ENCODE data around the gene CSNK1G2.

Gene CSNK1G2

DNA sequence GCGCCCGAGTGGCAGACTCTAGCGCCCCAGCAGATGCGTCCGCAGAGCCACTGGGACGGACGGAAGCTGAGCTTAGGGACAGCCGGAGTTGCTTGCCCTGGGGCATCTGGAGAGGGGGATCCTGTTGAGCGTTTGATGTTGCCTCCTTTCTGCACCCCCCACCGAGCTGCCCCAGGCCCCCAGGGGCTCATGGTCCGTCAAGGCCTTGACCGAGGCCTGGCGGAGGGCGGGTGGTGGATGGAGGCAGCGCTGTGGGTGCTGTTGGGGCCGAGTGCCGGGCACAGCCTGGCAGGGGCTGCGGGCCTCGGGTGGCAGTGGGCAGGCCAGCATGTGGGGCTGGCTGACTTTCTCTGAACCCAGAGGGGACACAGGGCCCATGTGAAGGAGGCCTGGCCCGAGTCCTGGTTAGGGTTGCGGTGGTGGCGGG, 2.7 kb downstream of the CSNK1G2 start:
- no peak for DNase-seq (ENCODE audit: low read depth in 3 of 3, low spot score in 1 of 3)

DNA sequence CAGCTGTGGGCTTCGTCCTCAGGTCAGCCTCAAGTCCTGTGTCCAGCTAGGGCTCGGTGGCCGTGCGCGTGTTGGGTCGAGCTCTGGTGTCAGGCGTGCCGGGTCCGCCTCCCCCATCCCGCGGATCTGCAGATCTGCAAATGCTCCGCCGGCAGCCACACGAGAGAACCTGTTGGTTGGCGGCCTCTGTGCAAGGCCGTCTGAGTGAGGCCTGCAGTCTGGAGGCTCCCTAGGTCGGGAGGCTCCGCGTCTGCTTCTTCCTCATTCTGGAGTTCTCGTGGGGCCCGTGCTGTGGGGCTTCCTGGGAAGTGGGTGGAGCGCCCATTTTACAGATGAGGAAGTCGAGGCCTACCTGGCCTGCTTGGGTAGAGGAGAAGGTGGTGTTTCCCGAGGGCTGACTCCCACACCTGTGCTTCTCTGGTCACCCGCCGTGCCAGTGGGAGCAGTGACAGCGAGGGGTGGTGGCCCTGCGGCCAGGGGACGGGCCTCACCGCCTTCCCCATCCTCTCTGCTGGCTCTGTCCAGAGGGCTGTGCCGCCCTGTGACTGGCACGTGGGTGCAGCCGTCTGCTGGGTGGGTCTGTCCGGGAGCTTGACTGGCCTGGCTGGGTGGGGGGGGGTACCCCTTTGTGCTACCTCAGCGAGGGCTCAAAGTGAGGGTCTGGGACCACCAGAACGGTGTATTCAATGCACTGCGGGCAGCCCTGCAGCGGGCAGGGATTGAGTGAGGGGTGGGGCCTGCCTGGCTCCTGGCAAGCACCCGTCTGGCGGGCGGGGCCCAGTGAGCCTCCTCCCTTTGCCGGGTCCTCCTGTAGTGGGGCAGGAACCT, 3.3 kb downstream of the CSNK1G2 start:
- DNase-seq (ENCODE audit: low read depth in 3 of 3, low spot score in 1 of 3) = no peak

DNA sequence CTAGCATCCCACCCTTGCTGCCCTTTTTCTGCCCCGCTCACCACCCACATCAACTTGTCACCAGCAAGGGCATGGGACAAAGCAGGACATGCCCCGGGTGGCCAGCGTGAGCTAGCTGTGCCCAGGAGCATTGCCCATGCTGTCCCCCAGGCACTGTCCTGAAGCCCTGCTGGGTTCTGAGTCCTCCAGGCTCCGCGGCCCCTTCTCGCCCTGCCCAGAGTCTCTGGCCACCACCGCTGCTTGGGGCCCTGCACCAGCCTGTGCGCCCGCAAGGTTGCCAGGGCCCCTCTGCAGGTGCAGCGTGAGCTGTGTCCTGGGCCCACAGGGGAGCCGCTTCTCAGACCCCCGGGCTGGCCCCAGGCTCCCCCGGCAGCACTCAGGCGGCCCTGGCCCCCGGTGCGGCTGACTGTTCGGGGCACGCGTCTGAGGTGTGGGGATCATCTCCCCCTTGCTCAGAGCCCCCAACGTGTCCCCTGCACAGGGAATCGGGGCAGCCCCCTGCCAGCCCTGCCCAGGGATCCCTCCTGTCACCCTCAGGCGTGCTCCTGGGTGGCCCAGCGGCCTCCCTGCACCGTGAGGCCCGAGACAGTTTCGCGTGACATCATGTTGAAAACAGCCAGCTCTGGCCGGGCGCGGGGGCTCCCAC, 4.1 kb downstream of the CSNK1G2 start:
- DNase-seq (ENCODE audit: low read depth in 3 of 3, low spot score in 1 of 3) = no peak

DNA sequence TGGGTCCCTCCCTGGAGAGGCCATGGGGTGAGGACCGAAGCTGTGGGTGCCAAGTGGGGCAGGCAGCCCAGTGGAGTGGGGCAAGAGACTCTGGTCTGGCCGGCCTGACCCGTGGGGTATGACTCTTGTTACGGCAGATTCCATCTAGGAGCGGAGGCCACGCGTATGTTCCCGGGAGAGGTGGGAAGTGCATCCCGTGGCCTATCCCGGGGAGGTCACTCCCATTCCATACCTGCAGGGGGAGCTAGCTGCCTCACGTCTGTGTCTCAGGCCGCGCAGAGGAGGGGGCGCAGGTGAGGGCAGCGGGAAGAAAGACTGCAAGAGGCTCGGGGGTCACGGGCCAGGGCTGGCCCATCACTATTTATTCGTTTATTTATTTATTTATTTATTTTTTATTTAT, 4.9 kb downstream of the CSNK1G2 start:
- DNase-seq (ENCODE audit: low read depth in 3 of 3, low spot score in 1 of 3) = no peak

DNA sequence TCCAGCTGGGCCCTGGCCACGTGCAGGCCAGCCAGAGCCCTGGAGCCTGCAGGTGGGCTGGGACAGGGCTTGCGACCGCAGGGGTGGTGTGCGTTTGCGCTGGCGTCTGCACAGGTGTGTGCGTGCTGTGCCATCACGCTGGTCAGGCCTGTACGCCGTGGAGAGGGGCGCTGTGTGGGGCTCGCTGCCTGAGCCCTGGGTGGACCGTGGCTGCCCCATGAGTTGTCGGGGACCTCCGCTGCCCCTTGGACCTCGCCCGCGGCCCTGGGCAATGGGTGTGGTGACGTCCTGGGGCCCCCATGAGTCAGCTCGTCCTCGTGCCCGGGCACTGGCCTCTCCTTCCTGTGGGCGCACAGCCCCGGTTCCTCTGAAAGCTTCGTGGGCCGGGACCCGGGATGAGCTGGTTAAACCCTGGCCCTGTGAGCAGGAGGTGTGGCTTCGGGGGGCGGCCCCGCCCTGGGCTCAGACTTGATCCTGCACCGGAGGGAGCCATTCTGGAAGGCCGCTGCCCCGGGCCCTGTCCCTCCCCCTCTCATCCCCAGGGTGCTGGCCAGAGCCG, 6.8 kb downstream of the CSNK1G2 start:
- DNase-seq (ENCODE audit: low read depth in 3 of 3, low spot score in 1 of 3) = no peak

DNA sequence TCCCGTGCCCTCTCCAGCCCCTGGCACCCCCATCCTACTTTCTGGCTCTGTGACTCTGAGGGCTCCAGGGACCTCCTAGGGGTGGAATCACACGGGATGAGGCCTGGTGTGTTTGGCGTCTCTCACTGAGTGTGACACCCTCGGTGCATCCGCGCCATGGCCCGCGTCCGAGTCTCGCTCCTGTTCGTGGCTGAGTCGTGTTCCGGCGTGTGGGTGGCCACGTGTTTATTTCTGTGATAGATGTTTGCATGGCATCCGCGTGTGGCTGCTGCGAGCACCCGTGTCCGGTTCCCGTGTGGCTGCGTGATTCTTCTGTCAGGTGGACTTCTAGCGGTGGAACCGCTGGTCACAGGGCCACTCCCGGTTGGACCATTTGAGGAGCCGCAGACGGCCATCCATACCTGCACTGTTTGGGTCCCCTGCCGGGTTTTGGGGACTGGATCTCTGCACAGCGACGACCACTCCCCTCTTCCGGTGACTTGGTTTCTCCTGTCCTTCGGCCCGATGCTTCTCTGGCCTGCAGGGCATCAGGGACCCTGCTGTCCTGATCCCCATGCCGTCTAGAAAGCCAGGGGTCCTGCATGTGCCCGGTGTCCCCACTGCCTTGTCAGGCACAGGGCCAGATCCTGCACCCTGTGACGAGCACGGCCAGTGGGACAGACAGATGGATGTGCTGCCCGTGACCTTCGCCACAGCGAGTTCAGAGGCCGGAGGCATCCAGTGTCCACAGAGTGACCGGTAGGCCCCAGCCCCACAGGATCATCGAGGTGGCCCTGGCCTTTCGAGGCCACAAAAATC, 8.5 kb downstream of the CSNK1G2 start:
- no peak for DNase-seq (ENCODE audit: low read depth in 3 of 3, low spot score in 1 of 3)

DNA sequence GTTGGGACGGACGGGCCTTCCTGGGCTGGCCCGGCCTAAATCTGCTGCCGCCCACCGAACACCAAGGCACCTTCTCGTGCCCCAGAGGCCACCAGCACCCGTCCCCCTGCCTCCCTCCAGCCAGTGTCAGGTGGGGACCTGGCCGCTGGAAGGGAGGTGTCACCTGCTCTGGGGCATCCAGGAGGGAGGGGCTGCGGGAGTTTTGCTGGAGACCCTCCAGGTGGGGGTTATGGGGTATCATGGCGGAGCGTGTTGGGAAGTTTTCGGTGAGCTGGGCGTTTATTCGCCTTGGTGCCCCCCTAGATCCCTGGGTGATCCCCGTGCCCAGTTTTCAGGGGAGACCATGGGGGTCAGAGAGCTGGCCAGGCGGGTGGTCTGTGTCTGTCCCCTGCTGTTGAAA, 9.7 kb downstream of the CSNK1G2 start:
- DNase-seq (ENCODE audit: low read depth in 3 of 3, low spot score in 1 of 3) = no peak

DNA sequence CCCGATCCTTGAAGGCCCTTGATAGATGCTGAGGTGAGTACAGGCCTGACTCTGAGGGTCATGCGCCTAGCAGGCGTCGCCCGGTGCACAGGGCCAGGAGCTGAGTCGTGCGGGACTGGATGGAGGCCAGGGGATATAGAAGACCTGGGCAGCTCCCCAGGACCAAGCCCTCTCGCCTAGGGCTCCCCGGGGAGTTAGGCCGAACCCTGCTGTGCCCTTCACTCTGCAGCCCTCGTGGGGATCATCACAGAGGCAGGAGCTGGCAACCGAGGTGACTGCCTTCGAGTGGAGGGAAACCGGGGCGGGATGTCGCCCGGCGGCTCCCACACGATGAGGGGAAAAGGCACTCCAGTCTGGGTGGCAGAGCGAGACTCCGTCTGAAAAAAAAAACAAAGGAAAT, 11.7 kb downstream of the CSNK1G2 start:
- DNase-seq (ENCODE audit: low read depth in 3 of 3, low spot score in 1 of 3) = no peak

DNA sequence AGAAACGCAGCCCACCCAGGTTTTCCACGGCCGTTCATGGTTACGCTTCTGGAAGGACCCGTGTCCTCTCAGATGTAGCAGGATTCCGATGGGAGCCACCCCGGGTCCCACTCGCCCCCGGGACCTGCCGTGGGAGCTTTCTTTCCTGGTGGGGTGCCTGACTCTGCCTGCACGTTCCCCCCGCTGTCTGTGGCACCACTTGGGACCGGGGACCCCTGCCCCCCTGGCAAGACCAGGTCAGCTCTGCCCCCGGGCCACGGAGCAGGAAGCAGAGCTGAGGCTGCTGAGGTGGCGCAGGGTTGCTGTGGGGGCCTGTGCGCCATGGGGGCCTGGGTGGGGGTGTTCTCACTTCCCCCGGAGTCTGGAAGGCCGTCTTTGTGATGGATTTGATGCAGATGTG, 12.1 kb downstream of the CSNK1G2 start:
- DNase-seq (ENCODE audit: low read depth in 3 of 3, low spot score in 1 of 3) = no peak

DNA sequence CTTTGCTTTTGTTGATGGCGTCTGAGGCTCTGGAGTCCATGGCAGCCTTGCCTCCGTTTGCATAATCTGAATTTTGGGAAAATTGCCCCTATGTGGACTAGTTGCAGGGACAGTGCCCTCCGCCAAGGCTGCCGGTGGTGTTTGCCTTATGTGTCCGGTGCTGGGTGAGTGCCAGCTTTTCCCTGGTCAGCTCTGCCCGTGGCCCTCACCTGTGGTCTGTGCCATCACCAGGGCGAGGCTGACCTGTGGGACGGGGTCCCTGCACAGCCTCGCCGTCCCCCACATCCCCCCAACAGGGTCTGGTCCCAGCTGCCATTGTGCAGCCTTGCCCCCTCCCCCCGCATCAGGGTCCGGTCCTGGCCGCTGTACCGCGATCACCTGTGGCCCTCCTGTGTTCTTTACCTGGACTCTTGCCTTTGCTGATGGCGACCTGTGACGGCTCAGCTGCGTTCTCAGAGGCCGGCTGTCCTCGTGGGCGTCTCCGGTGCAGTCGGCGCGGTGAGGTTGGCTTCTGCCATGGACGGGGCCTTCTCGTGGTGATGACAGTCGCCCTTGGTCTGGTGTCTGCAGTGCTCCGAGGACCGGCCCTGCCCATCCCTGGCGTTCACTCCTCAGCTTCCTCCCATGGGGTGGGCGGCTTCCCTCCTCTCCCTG, 12.6 kb downstream of the CSNK1G2 start:
- no peak for DNase-seq (ENCODE audit: low read depth in 3 of 3, low spot score in 1 of 3)

DNA sequence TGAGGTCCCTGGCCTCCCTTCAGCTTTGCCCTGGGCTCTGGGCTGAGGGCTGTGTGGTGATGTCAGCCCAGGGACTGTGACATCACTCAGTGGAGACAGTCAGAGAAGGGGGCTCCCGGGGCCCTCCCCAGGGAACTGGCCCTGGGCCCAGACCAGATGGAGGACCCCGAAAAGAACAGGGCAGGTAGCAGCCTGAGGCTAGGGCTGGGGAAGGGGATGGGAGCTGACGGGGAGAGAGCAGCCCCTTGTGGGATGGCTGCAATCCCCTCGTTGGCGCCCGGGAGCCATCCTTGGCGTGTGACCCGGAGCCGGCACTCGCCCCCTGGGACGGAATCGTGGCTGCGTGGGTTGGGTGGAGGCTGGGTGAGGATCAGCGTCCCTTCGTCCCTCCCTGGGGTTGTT, 13.6 kb downstream of the CSNK1G2 start:
- DNase-seq (ENCODE audit: low read depth in 3 of 3, low spot score in 1 of 3) = no peak

DNA sequence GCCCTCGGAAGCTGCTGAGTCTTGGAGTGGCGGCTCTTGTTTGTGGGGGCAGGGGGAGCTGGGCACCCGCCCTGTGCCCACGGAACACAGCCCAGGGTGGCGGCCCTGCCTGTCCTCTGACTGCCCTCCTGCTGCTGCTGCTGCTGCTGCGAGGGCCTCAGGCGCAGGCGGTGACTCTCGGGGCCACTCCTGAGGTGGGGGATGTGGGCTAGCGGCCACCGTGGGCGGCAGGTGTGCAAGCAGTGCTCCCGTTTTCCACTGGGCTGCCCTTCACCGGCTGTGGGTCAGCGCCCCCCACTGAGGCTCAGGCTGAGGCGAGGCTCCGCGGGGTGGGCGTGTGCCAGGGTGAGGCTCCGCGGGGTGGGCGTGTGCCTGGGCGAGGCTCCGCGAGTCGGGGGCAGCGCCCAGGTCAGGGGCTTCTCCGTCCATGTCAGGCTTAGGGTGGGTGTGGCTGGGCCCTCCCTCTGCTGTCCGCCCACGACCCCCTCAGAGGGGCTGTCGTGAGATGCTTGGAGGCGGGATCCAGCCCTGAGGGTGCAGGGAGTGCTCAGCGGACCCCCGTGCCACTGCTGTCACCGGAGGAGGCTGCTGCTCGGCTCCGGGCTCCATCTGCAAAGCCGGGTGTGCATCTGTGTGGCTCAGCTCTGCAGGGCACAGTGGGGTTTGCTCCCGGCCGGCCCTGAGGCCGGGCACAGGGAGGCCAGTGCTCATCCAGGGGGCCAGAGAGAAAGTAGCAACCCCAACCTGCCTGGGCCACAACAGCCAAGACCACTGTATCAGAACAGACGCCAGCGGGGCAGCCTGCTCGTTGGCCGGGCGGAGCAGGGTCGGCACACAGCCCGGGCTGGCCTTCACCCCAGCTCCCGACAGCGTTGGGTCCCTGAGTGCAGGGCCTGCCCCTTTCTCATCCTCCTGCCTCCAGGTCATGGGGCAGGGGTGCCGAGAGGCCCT, 14.5 kb downstream of the CSNK1G2 start:
- no peak for DNase-seq (ENCODE audit: low read depth in 3 of 3, low spot score in 1 of 3)

DNA sequence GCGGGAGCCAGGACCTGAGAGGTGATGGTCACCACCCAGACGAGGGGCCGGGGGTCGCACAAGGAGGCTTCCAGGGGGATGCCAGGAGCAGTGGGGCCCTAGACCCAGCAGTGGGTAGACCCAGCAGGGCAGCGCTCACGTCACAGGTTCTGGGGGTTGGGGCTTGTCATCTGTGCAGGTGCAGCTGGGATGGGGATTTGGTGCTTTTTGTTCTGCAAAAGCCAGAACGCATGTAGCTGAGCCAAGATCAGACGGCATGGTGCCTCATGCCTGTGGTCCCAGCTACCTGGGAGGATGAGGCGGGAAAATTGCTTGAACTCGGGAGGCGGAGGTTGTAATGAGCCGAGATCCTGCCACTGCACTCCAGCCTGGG, 15.1 kb downstream of the CSNK1G2 start:
- DNase-seq (ENCODE audit: low read depth in 3 of 3, low spot score in 1 of 3) = no peak

DNA sequence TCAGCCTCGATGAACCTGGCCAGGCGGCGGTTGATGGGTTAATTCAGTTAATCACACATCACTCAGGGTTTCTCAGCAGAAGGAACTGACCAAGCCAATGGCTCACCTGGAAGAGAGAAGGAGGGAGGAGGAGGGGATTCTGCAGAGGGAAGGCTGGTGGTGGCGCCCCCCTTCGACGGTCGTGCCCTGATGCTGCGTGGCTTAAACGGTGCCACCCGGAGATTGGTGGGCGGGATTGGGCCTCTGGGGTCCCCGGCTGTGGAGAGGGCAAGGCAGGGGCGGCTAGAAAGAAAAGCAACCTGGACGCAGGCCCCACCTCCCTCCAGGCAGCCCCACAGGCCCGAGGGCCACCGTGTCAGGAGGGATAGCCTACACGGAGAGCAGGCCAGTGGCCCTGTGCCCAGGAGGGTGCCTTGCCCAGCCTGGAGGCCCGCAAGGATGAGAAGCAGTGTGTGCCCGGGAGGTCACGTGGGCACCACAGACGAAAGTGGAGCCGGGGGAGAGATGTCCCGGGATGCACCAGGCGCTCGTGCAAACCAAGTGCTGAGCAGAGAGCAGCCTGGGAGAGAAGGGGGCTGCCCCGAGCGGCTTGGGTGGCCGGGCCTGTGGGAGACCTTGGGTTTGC, 16.0 kb downstream of the CSNK1G2 start:
- DNase-seq (ENCODE audit: low read depth in 3 of 3, low spot score in 1 of 3) = no peak

DNA sequence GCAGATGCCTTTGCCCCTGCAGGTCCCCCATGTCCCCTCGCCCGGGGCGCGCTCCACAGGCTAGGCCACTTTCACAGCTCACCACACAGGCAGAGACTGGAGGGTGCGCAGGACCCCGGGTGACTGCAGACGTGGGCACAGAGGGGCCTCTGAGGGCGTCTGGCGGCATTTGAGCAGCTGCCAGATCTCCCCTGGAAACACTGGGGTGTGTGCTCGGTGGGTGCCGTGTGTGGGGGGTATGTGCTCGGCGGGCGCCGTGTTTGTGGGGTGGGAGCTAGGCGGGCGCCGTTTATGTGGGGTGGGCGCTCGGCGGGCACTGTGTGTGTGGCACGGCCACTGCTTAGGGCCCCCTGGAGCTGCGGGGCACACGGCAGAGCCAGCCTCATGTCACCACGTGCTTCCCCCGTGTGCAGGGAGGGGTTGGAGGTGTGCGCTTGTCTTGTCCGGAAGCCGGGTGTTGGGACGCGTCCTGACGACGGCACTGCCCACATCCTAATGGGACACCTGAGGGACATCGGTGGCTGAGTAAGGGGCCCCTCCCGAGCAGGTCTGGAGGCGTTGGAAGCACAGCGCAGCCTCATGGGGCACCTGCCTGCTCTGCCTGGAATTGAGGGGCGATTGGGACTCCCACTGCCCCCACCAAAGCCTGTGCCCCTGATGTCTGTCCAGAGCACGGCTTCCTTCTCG, 16.7 kb downstream of the CSNK1G2 start:
- DNase-seq (ENCODE audit: low read depth in 3 of 3, low spot score in 1 of 3) = no peak

DNA sequence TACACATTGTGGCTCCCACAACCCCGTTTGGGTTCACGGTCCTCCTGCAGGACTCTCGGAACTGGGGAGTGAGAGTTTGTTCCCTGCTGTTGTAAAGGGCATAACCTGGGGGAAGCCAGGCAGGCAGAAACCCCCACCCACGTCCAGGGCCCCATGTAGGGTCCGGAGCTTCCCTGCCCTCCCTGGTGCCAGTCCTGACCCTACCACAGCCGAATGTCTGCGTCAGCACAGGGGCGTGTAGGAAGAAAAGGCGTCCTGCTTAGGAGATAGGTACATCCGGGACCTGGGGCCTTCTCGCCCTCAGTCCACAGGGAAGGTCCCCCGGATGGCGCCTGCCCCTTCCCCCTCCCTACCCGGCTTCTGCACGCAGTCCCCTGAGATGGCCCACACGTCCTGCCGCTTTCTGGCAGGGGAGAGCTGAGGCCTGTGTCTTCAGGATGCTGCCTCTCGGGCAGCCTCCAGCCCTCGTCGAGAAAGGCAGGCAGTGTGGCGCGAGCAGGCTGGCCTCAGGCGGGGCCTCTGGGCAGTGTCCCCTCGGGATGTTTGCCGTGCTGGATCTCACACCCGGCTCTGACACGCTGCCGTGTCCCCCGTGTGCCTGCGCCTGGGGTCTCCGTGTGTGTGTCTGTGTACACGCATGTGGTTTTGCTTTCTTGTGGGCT, 19.1 kb downstream of the CSNK1G2 start:
- no peak for DNase-seq (ENCODE audit: low read depth in 3 of 3, low spot score in 1 of 3)

DNA sequence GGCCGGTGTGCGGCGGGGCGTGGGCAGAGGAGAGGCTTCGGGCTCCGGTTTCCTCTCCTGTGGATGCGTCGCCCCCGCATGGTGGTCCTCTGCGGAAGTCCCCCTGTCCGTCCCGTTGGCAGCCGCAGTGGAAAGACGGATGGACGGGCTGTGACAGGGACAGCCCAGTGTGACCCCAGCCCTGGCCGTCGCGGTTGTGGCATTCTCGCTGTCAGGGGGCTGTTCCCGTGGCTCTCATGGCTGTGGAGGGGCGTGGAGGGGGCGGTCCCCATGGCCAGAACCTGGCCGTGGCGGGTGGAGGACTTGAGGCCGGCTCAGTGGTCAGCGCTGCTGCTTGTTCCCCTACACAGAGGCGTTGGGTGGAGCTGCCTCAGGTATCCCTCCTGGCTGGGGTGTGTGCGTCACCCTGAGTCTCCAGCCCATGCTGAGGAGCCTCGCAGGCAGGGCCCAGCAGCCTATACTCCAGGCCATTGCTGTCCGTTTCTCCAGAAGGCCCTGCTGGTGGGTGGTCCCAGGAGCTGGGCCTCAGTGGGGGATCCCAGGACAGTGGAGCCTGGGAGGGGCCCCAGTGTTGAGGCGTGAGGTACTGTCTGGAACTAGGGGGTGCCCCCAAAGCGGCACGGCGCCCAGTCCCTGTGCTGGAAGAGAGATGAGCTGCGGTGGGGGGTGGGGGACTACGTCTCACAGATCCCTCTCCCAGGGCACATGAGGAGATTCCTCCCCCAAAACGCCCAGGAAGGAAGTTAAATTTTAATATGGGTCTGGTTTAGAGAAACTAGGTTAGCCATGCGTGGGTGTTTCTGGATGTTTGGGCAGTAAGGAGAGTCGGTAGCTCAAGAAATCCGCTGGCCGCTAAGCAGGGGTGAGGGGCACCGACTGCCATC, 20.3 kb downstream of the CSNK1G2 start:
- DNase-seq (ENCODE audit: low read depth in 3 of 3, low spot score in 1 of 3) = no peak

DNA sequence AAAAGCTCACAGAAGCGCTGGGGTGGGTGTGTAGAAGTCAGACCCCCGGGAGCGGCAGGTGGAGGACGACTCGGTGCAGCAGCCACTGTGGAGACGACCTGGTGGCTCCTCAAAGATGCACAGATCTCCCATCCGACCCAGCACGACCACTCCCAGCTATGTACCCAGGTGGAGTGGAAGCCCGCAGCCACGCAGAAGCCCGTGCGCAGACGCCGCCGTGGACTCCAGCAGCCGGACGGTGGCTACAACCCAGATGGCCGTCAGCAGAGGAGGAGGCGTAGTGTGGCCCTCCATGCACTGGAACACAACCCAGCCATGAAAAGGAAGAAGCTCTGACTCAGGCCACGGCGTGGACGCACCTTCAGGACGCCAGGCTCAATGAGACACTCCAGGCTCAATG, 21.7 kb downstream of the CSNK1G2 start:
- no peak for DNase-seq (ENCODE audit: low read depth in 3 of 3, low spot score in 1 of 3)
